HCT116 (cell line): ENCODE results near the gene ARMC12. TPM values are rescaled to one million over a fixed set of nuclear protein-coding genes. Genes with fewer than 3 reads are reported as not detected.
"Not testable (repeated sequence)": the region's sequence is repeated elsewhere in the genome, so short reads cannot be mapped to it uniquely, and the experiment has no call there.

Source experiments
- ATAC-seq: fragments of 200-7000 bp; cut with Tn5 transposase; 2 replicates; pipeline ENCODE4 v1.9.1; 2020; ENCODE audit warnings: mild to moderate bottlenecking, moderate library complexity
- BruUV-seq: library from RNA; stranded (reverse); fragments of 400-500 nt; replicated peaks from 2 replicates; lab custom pipeline; 2021; lab: Mats Ljungman, UMichigan
- CTCF ChIA-PET: fragments of 300-600 bp; sonication (Branson Sonifier 250); formaldehyde crosslinking; loops from one replicate; lab custom pipeline; 2021; ENCODE audit warnings: antibody characterized with exemption; lab: Charles Lee
- POLR2A ChIA-PET: fragments of 300-600, 350-600 bp; sonication (Branson Sonifier 250); formaldehyde crosslinking; loops from one replicate; lab custom pipeline; 2021; ENCODE audit warnings: antibody characterized with exemption; lab: Charles Lee
- RAD21 ChIA-PET, 2 experiments: fragments of 300-600 bp; sonication (Branson Sonifier 250); formaldehyde crosslinking; loops; one replicate each; lab custom pipeline; 2023; ENCODE audit warnings: low total read pairs in 2 of 2; ENCODE audit not compliant: uncharacterized antibody in 2 of 2, unreplicated experiment in 2 of 2, low non-redundant PET in 1 of 2; lab: Charles Lee
- DNase-seq: peaks from one replicate; pipeline ENCODE4 v3.0.0-alpha.2; 2010; ENCODE audit warnings: low read depth, low spot score
- H2AFZ ChIP-seq: fragments of 200-600 bp; shearing (Covaris generic), sonication (generic); 2 replicates; pipeline ENCODE4 v1.6.1; 2017; ENCODE audit warnings: low read depth, mixed run types, mixed read lengths, antibody characterized with exemption, low read length; ENCODE audit not compliant: poor library complexity, severe bottlenecking
- H3K27ac ChIP-seq: 2 replicates; pipeline ENCODE4 v1.5.1; 2012; ENCODE audit warnings: low read depth, low read length
- H3K27me3 ChIP-seq: fragments of 200-600 bp; sonication (generic); 2 replicates; pipeline ENCODE4 v1.6.1; 2016; ENCODE audit warnings: mixed run types, low read length, mixed read lengths; ENCODE audit not compliant: insufficient read depth
- H3K36me3 ChIP-seq, 2 experiments: fragments of 200-500 bp in 1 of 2; fragments of 200-600 bp in 1 of 2; sonication (Bioruptor generic) in 1 of 2; sonication (generic) in 1 of 2; 2 replicates each; pipeline versions ENCODE4 v1.5.1 to v1.6.1; 2014 to 2016; ENCODE audit warnings: low read length in 2 of 2, inconsistent platforms in 1 of 2, mixed read lengths in 1 of 2, mixed run types in 1 of 2; ENCODE audit not compliant: insufficient read depth in 2 of 2, control insufficient read depth in 1 of 2
- H3K4me1 ChIP-seq, 2 experiments: fragments of 200-600 bp in 1 of 2; sonication (generic) in 1 of 2; 2 replicates each; pipeline versions ENCODE4 v1.5.1 to v1.6.1; 2012 to 2017; ENCODE audit warnings: low read length in 2 of 2, inconsistent platforms in 1 of 2, mild to moderate bottlenecking in 1 of 2, mixed read lengths in 1 of 2, mixed run types in 1 of 2, moderate library complexity in 1 of 2; ENCODE audit not compliant: insufficient read depth in 2 of 2, control insufficient read depth in 1 of 2
- H3K4me2 ChIP-seq: fragments of 200-600 bp; sonication (generic); 2 replicates; pipeline ENCODE4 v1.6.1; 2017; ENCODE audit warnings: mixed run types, low read length, mixed read lengths
- H3K4me3 ChIP-seq, 2 experiments: fragments of 200-600 bp in 1 of 2; sonication (generic) in 1 of 2; replicated peaks in 1 of 2; 2 replicates each; pipeline ENCODE4 v1.5.1; 2011 to 2016; ENCODE audit warnings: low read length in 2 of 2, control low read depth in 1 of 2, low read depth in 1 of 2, mild to moderate bottlenecking in 1 of 2, mixed read lengths in 1 of 2, mixed run types in 1 of 2
- H3K79me2 ChIP-seq: fragments of 200-600 bp; sonication (generic); 2 replicates; pipeline ENCODE4 v1.6.1; 2017; ENCODE audit warnings: mild to moderate bottlenecking, mixed run types, low read length, moderate library complexity, mixed read lengths; ENCODE audit not compliant: insufficient read depth
- H3K9ac ChIP-seq: fragments of 200-600 bp; sonication (generic); 2 replicates; pipeline ENCODE4 v1.6.1; 2016; ENCODE audit warnings: low read length, mixed read lengths
- H3K9me2 ChIP-seq: fragments of 200-600 bp; sonication (generic), shearing (Covaris generic); 2 replicates; pipeline ENCODE4 v1.6.1; 2017; ENCODE audit warnings: mixed run types, mild to moderate bottlenecking, moderate library complexity; ENCODE audit not compliant: insufficient read depth
- H3K9me3 ChIP-seq, 2 experiments: fragments of 200-500 bp in 1 of 2; fragments of 200-600 bp in 1 of 2; sonication (Bioruptor generic) in 1 of 2; sonication (generic) in 1 of 2; 2 replicates each; pipeline ENCODE4 v1.6.1; 2014 to 2017; ENCODE audit warnings: low read length in 2 of 2, mixed read lengths in 2 of 2, inconsistent platforms in 1 of 2, low read depth in 1 of 2, mild to moderate bottlenecking in 1 of 2, mixed run types in 1 of 2, moderate library complexity in 1 of 2; ENCODE audit not compliant: control insufficient read depth in 1 of 2, insufficient read depth in 1 of 2
- H4K20me1 ChIP-seq: fragments of 200-600 bp; sonication (generic), shearing (Covaris generic); 2 replicates; pipeline ENCODE4 v1.6.1; 2017; ENCODE audit warnings: mixed run types, mild to moderate bottlenecking, moderate library complexity; ENCODE audit not compliant: insufficient read depth
- CEBPB ChIP-seq: IDR thresholded peaks from 2 replicates; pipeline ENCODE4 v1.6.1; 2012; ENCODE audit warnings: low read depth
- EZH2 ChIP-seq: fragments of 200-600 bp; sonication (generic); IDR thresholded peaks from 2 replicates; pipeline ENCODE4 v1.6.1; 2017; ENCODE audit warnings: antibody characterized with exemption, mixed run types
- POLR2A ChIP-seq: IDR thresholded peaks from 2 replicates; pipeline ENCODE4 v1.7.0; 2011; ENCODE audit warnings: borderline replicate concordance; ENCODE audit not compliant: insufficient read depth, insufficient read length; ENCODE audit errors: extremely low read depth
- RAD21 ChIP-seq: IDR thresholded peaks from 2 replicates; pipeline ENCODE4 v1.6.1; 2012; ENCODE audit warnings: low read depth, mild to moderate bottlenecking
- SRF ChIP-seq: IDR thresholded peaks from 2 replicates; pipeline ENCODE4 v1.6.1; 2012; ENCODE audit warnings: low read depth
- intact Hi-C: fragments of 100-400 bp; cut with micrococcal nuclease; formaldehyde crosslinking; loops from 2 replicates; pipeline ENCODE4 v1.10.0; 2022
- total RNA-seq: library from RNA; stranded (reverse); gene quantifications from one replicate; pipeline ENCODE4 v1.2.1, GENCODE V29; 2021; ENCODE audit not compliant: unreplicated experiment

ARMC12 gene
- total RNA-seq, 1 experiment from 2014 or later: 0.79 TPM

- POLR2A ChIA-PET: no interaction called here
- Histone ChIP-seq H3K79me2 (no peaks in the 10 kb centered on the region), H3K9me2 (no peaks in the 10 kb centered on the region), H3K27ac (no peak overlapping the region), H3K4me2 (no peak overlapping the region; the same call in 1 of the 2 replicates), H3K9me3 (no peaks in the 10 kb centered on the region), H3K27me3 (no peaks in the 10 kb centered on the region), H3K9ac (no peak overlapping the region), H4K20me1 (no peaks in the 10 kb centered on the region), H2AFZ (no peak overlapping the region), H3K36me3 (no peaks in the 10 kb centered on the region), H3K4me1 (peaks cover 44 to 59% of the 10 kb centered on the region in 2 experiments), H3K4me3 (no peak overlapping the region)
- no peak for TF ChIP-seq SRF
- TF ChIP-seq RAD21: no peak
- no peak for TF ChIP-seq POLR2A
- no peak for TF ChIP-seq EZH2
- TF ChIP-seq CEBPB: no peak
- intact Hi-C loops: loop anchor here (2.0 kb wide), 1 partner anchor 45 kb away; the partner anchor contains the start of gene FKBP5
- ATAC-seq (no peak), DNase-seq (no peak)
- CTCF ChIA-PET: interaction anchor here (1.4 to 1.8 kb wide), 2 partner anchors 149 to 211 kb away, joined by 8 to 10 read pairs; no protein-coding TSS in a partner anchor
- RAD21 ChIA-PET: interaction anchor here in 1 of 2 experiments (0.5 kb wide), 1 partner anchor 56 kb away, joined by 3 read pairs; no protein-coding TSS in a partner anchor
- BruUV-seq: no TSS peak
These were observed 3.2 kb upstream of the ARMC12 start for GRCh38 chr6:35733633-35734032.

- H3K79me2 ChIP-seq, H3K9ac ChIP-seq, H3K9me2 ChIP-seq, BruUV-seq, H4K20me1 ChIP-seq, ATAC-seq, RAD21 ChIA-PET, H3K36me3 ChIP-seq, POLR2A ChIA-PET, H3K4me2 ChIP-seq, H3K27ac ChIP-seq, H3K4me3 ChIP-seq, H3K9me3 ChIP-seq, DNase-seq, H2AFZ ChIP-seq, intact Hi-C loops, H3K27me3 ChIP-seq: not testable (repeated sequence)
- peaks cover 37 to 52% of the 10 kb centered on the region in 2 experiments for H3K4me1 ChIP-seq
- CTCF ChIA-PET: interaction anchor here (1.4 to 1.8 kb wide), 2 partner anchors 150 to 212 kb away, joined by 8 to 10 read pairs; no protein-coding TSS in a partner anchor
These were observed 2.5 kb upstream of the ARMC12 start for GRCh38 chr6:35734319-35734718.
